ENCODE measurements around the gene TUNAR. TPM values are rescaled to one million over a fixed set of nuclear protein-coding genes. Genes with fewer than 3 reads are reported as not detected.

Gene TUNAR
- total RNA-seq, 2 experiments from 2014 or later = 0.17 to 0.54 TPM

- Histone ChIP-seq H3K9me3 (ENCODE audit: low read length) (no peaks in the 10 kb centered on the region), H4K20me1 (ENCODE audit: insufficient read depth, low read length) (no peaks in the 10 kb centered on the region), H2AFZ (ENCODE audit: low read length) (no peak overlapping the region), H3K4me1 (ENCODE audit: insufficient read depth, low read length, poor library complexity, severe bottlenecking) (no peaks in the 10 kb centered on the region), H3K36me3 (ENCODE audit: insufficient read depth, low read length) (no peaks in the 10 kb centered on the region), H3K4me2 (ENCODE audit: low read length) (no peak overlapping the region), H3K27ac (ENCODE audit: low read depth, low read length, poor library complexity, severe bottlenecking) (no peak overlapping the region), H3K79me2 (ENCODE audit: insufficient read depth, low read depth, low read length) (no peaks in the 10 kb centered on the region), H3K9me2 (ENCODE audit: insufficient read depth, low read length) (no peaks in the 10 kb centered on the region), H3K4me3 (ENCODE audit: low read depth, low read length, poor library complexity, severe bottlenecking) (no peak overlapping the region)
- TF ChIP-seq CTCF (conservative IDR thresholded peaks at IDR 0.05; ENCODE audit: low read length) (no peak), EZH2phosphoT487 (IDR thresholded peaks at IDR 0.05; ENCODE audit: borderline replicate concordance, low read depth, low read length) (no peak)
- POLR2A ChIA-PET = interaction anchor here (0.6 kb wide), 1 partner anchor 35 kb away, joined by 3 read pairs; no protein-coding TSS in a partner anchor
- CTCF ChIA-PET (ENCODE audit: unreplicated experiment) = no interaction called here
- no TSS peak for BruUV-seq (replicated peaks)
- no peak for DNase-seq (ENCODE audit: low spot score)
- intact Hi-C loops (cut with micrococcal nuclease; ENCODE audit: unreplicated experiment) = no loop called here
These were observed 80.2 kb downstream of the TUNAR start for GRCh38 chr14:95956601-95957460.

GRCh38 chr14:95958105-95958504 lies 81.5 kb downstream of the TUNAR start:
- Histone ChIP-seq H3K4me2 (ENCODE audit: low read length) (no peak overlapping the region), H3K4me1 (ENCODE audit: insufficient read depth, low read length, poor library complexity, severe bottlenecking) (no peaks in the 10 kb centered on the region), H3K27ac (ENCODE audit: low read depth, low read length, poor library complexity, severe bottlenecking) (no peak overlapping the region), H3K9me2 (ENCODE audit: insufficient read depth, low read length) (no peaks in the 10 kb centered on the region), H4K20me1 (ENCODE audit: insufficient read depth, low read length) (no peaks in the 10 kb centered on the region), H3K9me3 (ENCODE audit: low read length) (no peaks in the 10 kb centered on the region), H3K36me3 (ENCODE audit: insufficient read depth, low read length) (no peaks in the 10 kb centered on the region), H3K79me2 (ENCODE audit: insufficient read depth, low read depth, low read length) (no peaks in the 10 kb centered on the region), H3K4me3 (ENCODE audit: low read depth, low read length, poor library complexity, severe bottlenecking) (no peak overlapping the region), H2AFZ (ENCODE audit: low read length) (no peak overlapping the region)
- POLR2A ChIA-PET = no interaction called here
- CTCF ChIA-PET (ENCODE audit: unreplicated experiment) = no interaction called here
- intact Hi-C loops (cut with micrococcal nuclease; ENCODE audit: unreplicated experiment) = no loop called here
- TF ChIP-seq EZH2phosphoT487 (IDR thresholded peaks at IDR 0.05; ENCODE audit: borderline replicate concordance, low read depth, low read length) (no peak), CTCF (conservative IDR thresholded peaks at IDR 0.05; ENCODE audit: low read length) (no peak)
- DNase-seq (ENCODE audit: low spot score) = no peak
- BruUV-seq (replicated peaks) = no TSS peak

GRCh38 chr14:95959317-95959716 lies 82.7 kb downstream of the TUNAR start:
- no TSS peak for BruUV-seq (replicated peaks)
- H2AFZ ChIP-seq (ENCODE audit: low read length) = no peak overlapping the region
- intact Hi-C loops (cut with micrococcal nuclease; ENCODE audit: unreplicated experiment) = no loop called here
- no peak overlapping the region for H3K4me3 ChIP-seq (ENCODE audit: low read depth, low read length, poor library complexity, severe bottlenecking)
- no peaks in the 10 kb centered on the region for H3K9me3 ChIP-seq (ENCODE audit: low read length)
- no peak overlapping the region for H3K27ac ChIP-seq (ENCODE audit: low read depth, low read length, poor library complexity, severe bottlenecking)
- no peaks in the 10 kb centered on the region for H3K36me3 ChIP-seq (ENCODE audit: insufficient read depth, low read length)
- no peak overlapping the region for H3K4me2 ChIP-seq (ENCODE audit: low read length)
- H3K4me1 ChIP-seq (ENCODE audit: insufficient read depth, low read length, poor library complexity, severe bottlenecking) = no peaks in the 10 kb centered on the region
- TF ChIP-seq EZH2phosphoT487 (IDR thresholded peaks at IDR 0.05; ENCODE audit: borderline replicate concordance, low read depth, low read length) = no peak
- no peak for TF ChIP-seq CTCF (conservative IDR thresholded peaks at IDR 0.05; ENCODE audit: low read length)
- H3K79me2 ChIP-seq (ENCODE audit: insufficient read depth, low read depth, low read length) = no peaks in the 10 kb centered on the region
- ChIA-PET POLR2A (no interaction called here), CTCF (ENCODE audit: unreplicated experiment) (no interaction called here)
- H4K20me1 ChIP-seq (ENCODE audit: insufficient read depth, low read length) = no peaks in the 10 kb centered on the region
- DNase-seq (ENCODE audit: low spot score) = no peak
- no peaks in the 10 kb centered on the region for H3K9me2 ChIP-seq (ENCODE audit: insufficient read depth, low read length)

Measured in OCI-LY7 (cell line).